ENCODE data around the gene BMPER.

- TF ChIP-seq, protein P1, sequence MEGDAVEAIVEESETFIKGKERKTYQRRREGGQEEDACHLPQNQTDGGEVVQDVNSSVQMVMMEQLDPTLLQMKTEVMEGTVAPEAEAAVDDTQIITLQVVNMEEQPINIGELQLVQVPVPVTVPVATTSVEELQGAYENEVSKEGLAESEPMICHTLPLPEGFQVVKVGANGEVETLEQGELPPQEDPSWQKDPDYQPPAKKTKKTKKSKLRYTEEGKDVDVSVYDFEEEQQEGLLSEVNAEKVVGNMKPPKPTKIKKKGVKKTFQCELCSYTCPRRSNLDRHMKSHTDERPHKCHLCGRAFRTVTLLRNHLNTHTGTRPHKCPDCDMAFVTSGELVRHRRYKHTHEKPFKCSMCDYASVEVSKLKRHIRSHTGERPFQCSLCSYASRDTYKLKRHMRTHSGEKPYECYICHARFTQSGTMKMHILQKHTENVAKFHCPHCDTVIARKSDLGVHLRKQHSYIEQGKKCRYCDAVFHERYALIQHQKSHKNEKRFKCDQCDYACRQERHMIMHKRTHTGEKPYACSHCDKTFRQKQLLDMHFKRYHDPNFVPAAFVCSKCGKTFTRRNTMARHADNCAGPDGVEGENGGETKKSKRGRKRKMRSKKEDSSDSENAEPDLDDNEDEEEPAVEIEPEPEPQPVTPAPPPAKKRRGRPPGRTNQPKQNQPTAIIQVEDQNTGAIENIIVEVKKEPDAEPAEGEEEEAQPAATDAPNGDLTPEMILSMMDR (IDR thresholded peaks at IDR 0.05) = no peak
- no peak for TF ChIP-seq POLR2A (IDR thresholded peaks at IDR 0.05)
These were observed 187.9 kb downstream of the BMPER start for GRCh38 chr7:34093276-34093675.

All from testis (tissue), 2 donors.